OCI-LY1 (cell line): ENCODE measurements around the gene LHCGR.

Experiments
- CTCF ChIP-seq: fragments of 200-600 bp; sonication (generic), shearing (Covaris generic); IDR thresholded peaks from 2 replicates; pipeline ENCODE4 v1.5.1; 2017; ENCODE audit warnings: mild to moderate bottlenecking, antibody characterized with exemption, low read length, moderate library complexity, mixed read lengths
- EZH2 ChIP-seq: fragments of 200-600 bp; sonication (generic), shearing (Covaris generic); IDR thresholded peaks from 2 replicates; pipeline ENCODE4 v1.8.0; 2017; ENCODE audit warnings: borderline replicate concordance, mixed run types, mild to moderate bottlenecking, antibody characterized with exemption, low read length, moderate library complexity, mixed read lengths

GRCh38 chr2:48753228-48753627, 2.3 kb downstream of the LHCGR start:
- TF ChIP-seq CTCF (no peak), EZH2 (no peak)
